GM23248 (cell line): Measurements from ENCODE around the gene HSPB2. TPM values are rescaled to one million over a fixed set of nuclear protein-coding genes. Genes with fewer than 3 reads are reported as not detected.
A peak's percentile ranks its signal among the peaks of the same experiment; 100 is the strongest.

Experiments
- DNase-seq: peaks from one replicate; pipeline ENCODE4 v3.0.0-alpha.2; 2015
- H2AFZ ChIP-seq: fragments of 200-600 bp; sonication (generic); 2 replicates; pipeline ENCODE4 v1.6.1; 2016; ENCODE audit warnings: antibody characterized with exemption
- H3F3A ChIP-seq: fragments of 200-600 bp; sonication (generic); 2 replicates; pipeline ENCODE4 v1.6.1; 2016; ENCODE audit warnings: mild to moderate bottlenecking, antibody characterized with exemption, mixed run types; ENCODE audit not compliant: insufficient read depth
- H3K27ac ChIP-seq: fragments of 200-600 bp; sonication (generic); 2 replicates; pipeline ENCODE4 v1.5.1; 2016; ENCODE audit warnings: mild to moderate bottlenecking
- H3K27me3 ChIP-seq: fragments of 200-600 bp; sonication (generic); replicated peaks from 2 replicates; pipeline ENCODE4 v1.6.1; 2016; ENCODE audit warnings: mild to moderate bottlenecking; ENCODE audit not compliant: insufficient read depth
- H3K36me3 ChIP-seq: fragments of 200-600 bp; sonication (generic); 2 replicates; pipeline ENCODE4 v1.6.1; 2016; ENCODE audit warnings: low read depth, mild to moderate bottlenecking
- H3K4me1 ChIP-seq: fragments of 200-600 bp; sonication (generic); 2 replicates; pipeline ENCODE4 v1.6.1; 2016; ENCODE audit warnings: mild to moderate bottlenecking; ENCODE audit not compliant: insufficient read depth
- H3K4me2 ChIP-seq: fragments of 200-600 bp; sonication (generic); one replicate; pipeline ENCODE4 v1.6.1; 2016; ENCODE audit warnings: mild to moderate bottlenecking; ENCODE audit not compliant: unreplicated experiment
- H3K4me3 ChIP-seq: fragments of 200-600 bp; sonication (generic); 2 replicates; pipeline ENCODE4 v1.5.1; 2016; ENCODE audit warnings: mild to moderate bottlenecking
- H3K79me2 ChIP-seq: fragments of 200-600 bp; sonication (generic); 2 replicates; pipeline ENCODE4 v1.6.1; 2016; ENCODE audit warnings: mild to moderate bottlenecking; ENCODE audit not compliant: insufficient read depth
- H3K9ac ChIP-seq: fragments of 200-600 bp; sonication (generic); 2 replicates; pipeline ENCODE4 v1.6.1; 2016; ENCODE audit warnings: mild to moderate bottlenecking
- H3K9me2 ChIP-seq: fragments of 200-600 bp; sonication (generic); 2 replicates; pipeline ENCODE4 v1.6.1; 2016; ENCODE audit warnings: mixed run types, mild to moderate bottlenecking, moderate library complexity; ENCODE audit not compliant: insufficient read depth
- H3K9me3 ChIP-seq: fragments of 200-600 bp; sonication (generic); one replicate; pipeline ENCODE4 v1.6.1; 2017; ENCODE audit warnings: low read depth
- H4K20me1 ChIP-seq: fragments of 200-600 bp; sonication (generic); 2 replicates; pipeline ENCODE4 v1.6.0; 2016; ENCODE audit not compliant: insufficient read depth
- EZH2 ChIP-seq: fragments of 200-600 bp; sonication (generic); IDR thresholded peaks from 2 replicates; pipeline ENCODE4 v1.6.1; 2018; ENCODE audit warnings: antibody characterized with exemption, mild to moderate bottlenecking; ENCODE audit not compliant: insufficient read depth, poor library complexity, severe bottlenecking
- EZH2phosphoT487 ChIP-seq: fragments of 200-600 bp; sonication (generic); IDR thresholded peaks from 2 replicates; pipeline ENCODE4 v1.6.1; 2018; ENCODE audit warnings: antibody characterized with exemption, moderate library complexity, mild to moderate bottlenecking, low read depth; ENCODE audit not compliant: insufficient read depth
- WGBS, 2 experiments: methylation state at CpG; one replicate each; pipeline ENCODE4 v1.1.6; 2015 to 2017; ENCODE audit warnings: low lambda C conversion rate in 2 of 2, low coverage in 1 of 2; ENCODE audit errors: missing lambda C conversion rate in 2 of 2; 5-methylcytosine and 5-hydroxymethylcytosine counted together
- in situ Hi-C: fragments of 300-500 bp; cut with MboI; formaldehyde crosslinking; loops from 2 replicates; pipeline ENCODE4 v1.15.0; 2020
- polyA plus RNA-seq: library from polyadenylated mRNA; unstranded; fragments of >200 nt; fragmentation: Nextera tagmentation; extraction: Ambion mirVana; gene quantifications from 2 replicates; pipeline ENCODE4 v1.2.1, GENCODE V29; 2016
- total RNA-seq: library from RNA; depleted of rRNA; stranded (reverse); fragments of >200 nt; shearing (Covaris generic); gene quantifications from 2 replicates; pipeline ENCODE4 v1.2.3, GENCODE V29; 2014

Gene HSPB2
- total and polyA plus RNA-seq, 2 experiments from 2014 or later, result 1.2 to 8.4 TPM

- 12 to 20% methylated on average over 4 to 9 of the region's 9 CpGs for WGBS, 2 experiments
- Histone ChIP-seq H3K9me2 (no peaks in the 10 kb centered on the region), H3K79me2 (no peaks in the 10 kb centered on the region), H3K4me2 (peak overlapping the region; percentile 86), H3K27ac (peak overlapping the region; percentile 80; the same call in 1 of the 2 replicates), H3K36me3 (no peaks in the 10 kb centered on the region), H3K9me3 (no peaks in the 10 kb centered on the region), H3K4me3 (peak overlapping the region; percentile 79), H3K4me1 (peaks cover 74% of the 10 kb centered on the region), H4K20me1 (no peaks in the 10 kb centered on the region), H3F3A (peaks cover 66% of the 10 kb centered on the region), H3K27me3 (no peaks in the 10 kb centered on the region), H3K9ac (peak overlapping the region; percentile 80), H2AFZ (peak overlapping the region; percentile 89)
- in situ Hi-C loops, result loop anchor here (10.0 kb wide), 1 partner anchor 57 kb away; no protein-coding TSS in a partner anchor
- no peak for DNase-seq
- TF ChIP-seq EZH2phosphoT487 (no peak), EZH2 (no peak)
Measured at GRCh38 chr11:111937461-111937769, 24.9 kb downstream of the HSPB2 start.

DNA sequence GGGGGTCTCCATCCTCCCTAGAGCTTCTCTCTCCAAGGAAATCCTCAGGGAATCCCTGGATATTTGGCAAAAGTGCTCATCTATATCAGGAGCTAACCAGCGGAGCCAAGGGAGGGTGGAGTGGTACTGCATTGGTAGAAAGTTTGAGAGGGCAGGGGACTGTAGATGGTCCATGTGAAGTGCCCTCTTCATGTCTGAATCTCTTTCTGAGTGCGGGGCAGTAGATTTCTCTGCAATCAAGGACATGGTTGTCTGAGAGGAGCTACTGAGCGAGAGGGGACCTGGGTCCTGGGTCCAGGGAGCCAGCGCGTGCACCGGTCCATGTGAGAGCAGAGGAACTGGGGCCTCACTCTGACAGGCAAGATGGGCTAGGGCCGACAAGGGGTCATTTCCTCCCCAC, 25.3 kb downstream of the HSPB2 start:
- Histone ChIP-seq H2AFZ (peak overlapping the region; percentile 89), H3K9me3 (no peaks in the 10 kb centered on the region), H3K9ac (peak overlapping the region; percentile 80; the same call in 1 of the 2 replicates), H3K4me3 (peak overlapping the region; percentile 79), H3K27me3 (no peaks in the 10 kb centered on the region), H3K4me1 (peaks cover 75% of the 10 kb centered on the region), H3K9me2 (no peaks in the 10 kb centered on the region), H3F3A (peaks cover 65% of the 10 kb centered on the region), H3K4me2 (peak overlapping the region; percentile 86), H4K20me1 (no peaks in the 10 kb centered on the region), H3K27ac (peak overlapping the region; percentile 80; the same call in 1 of the 2 replicates), H3K36me3 (no peaks in the 10 kb centered on the region), H3K79me2 (no peaks in the 10 kb centered on the region)
- 72 to 75% methylated on average over 7 of the region's 7 CpGs for WGBS, 2 experiments
- DNase-seq, result peak; percentile 20
- in situ Hi-C loops, result loop anchor here (10.0 kb wide), 1 partner anchor 57 kb away; no protein-coding TSS in a partner anchor
- TF ChIP-seq EZH2, result no peak
- no peak for TF ChIP-seq EZH2phosphoT487

DNA sequence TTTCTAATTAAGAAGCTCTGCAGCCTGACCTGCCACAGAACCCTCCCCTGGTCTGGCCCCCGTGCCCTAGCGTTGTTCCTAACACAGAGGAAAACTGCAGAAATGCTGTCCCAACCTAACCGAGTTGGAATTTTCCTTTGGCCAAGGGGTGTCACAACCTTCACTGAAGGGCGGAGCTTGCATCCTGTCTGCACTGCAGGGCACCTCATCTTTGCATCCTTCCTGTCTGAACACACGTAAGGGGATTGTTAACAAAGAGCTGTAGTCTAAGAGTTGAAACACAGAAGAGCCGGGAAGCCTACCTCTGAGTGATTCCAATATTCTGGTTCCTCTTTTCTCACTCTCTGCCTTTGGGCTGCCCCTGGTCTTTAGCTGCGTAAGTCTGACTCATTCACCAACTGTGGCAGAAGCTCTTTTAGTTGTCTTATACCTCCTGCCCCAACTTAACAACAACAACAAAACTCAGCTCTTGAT, 26.2 kb downstream of the HSPB2 start:
- H3K9me3 ChIP-seq, result no peaks in the 10 kb centered on the region
- H3K4me1 ChIP-seq, result peaks cover 75% of the 10 kb centered on the region
- no peaks in the 10 kb centered on the region for H3K79me2 ChIP-seq
- TF ChIP-seq EZH2phosphoT487, result no peak
- TF ChIP-seq EZH2, result no peak
- peak overlapping the region; percentile 47 for H2AFZ ChIP-seq
- no peaks in the 10 kb centered on the region for H3K27me3 ChIP-seq
- peak overlapping the region; percentile 86 for H3K4me2 ChIP-seq
- H3K4me3 ChIP-seq, result peak overlapping the region; percentile 79
- in situ Hi-C loops, result loop anchor here (10.0 kb wide), 1 partner anchor 56 kb away; no protein-coding TSS in a partner anchor
- H3K9ac ChIP-seq, result peak overlapping the region; percentile 80
- H3F3A ChIP-seq, result peaks cover 71% of the 10 kb centered on the region
- WGBS, 2 experiments, result 1 to 5% methylated on average over 7 of the region's 7 CpGs
- peak overlapping the region; percentile 80 for H3K27ac ChIP-seq
- DNase-seq, result peak; percentile 86
- H4K20me1 ChIP-seq, result no peaks in the 10 kb centered on the region
- H3K9me2 ChIP-seq, result no peaks in the 10 kb centered on the region
- no peaks in the 10 kb centered on the region for H3K36me3 ChIP-seq

DNA sequence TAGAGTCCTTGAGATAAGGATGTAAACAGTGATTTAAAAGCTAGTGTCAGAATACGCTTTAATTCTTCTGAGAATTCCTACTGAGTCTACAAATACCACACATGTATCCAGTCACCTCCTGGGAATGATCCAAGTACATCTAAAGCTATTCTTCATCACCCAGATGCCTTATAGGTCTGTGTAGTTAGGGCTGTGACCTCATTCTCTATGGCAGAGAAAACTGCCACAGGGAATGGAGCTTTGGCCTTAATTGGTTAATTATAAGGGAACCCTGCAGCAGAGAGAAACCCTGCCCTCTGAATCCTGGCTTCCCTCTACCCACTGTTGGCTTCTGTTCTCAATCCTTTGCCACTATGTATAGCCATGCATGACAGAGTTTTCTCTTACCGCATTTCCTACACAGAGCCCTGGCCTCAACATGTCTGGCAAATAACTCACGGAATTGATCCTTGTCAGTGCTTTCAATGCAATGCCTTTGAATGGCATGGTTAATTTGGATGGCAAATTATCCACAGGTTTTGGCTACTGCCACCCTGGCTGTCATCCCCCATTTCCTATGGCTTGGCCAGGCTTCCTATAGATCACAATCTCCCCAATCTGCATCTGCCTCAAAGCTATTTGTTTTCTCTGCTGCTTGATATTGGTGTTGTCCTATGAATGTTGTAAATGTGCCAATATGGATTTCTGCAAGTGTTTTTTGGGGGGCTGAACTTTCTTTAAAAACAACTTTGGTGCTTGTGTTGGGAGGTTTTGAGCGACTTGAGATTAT, 27.5 kb downstream of the HSPB2 start:
- Histone ChIP-seq H3F3A (peaks cover 74% of the 10 kb centered on the region), H3K9ac (peak overlapping the region; percentile 80; the same call in 1 of the 2 replicates), H3K9me3 (no peaks in the 10 kb centered on the region), H3K27ac (peak overlapping the region; percentile 80), H3K79me2 (no peaks in the 10 kb centered on the region), H3K27me3 (no peaks in the 10 kb centered on the region), H3K4me2 (peak overlapping the region; percentile 86), H3K36me3 (no peaks in the 10 kb centered on the region), H2AFZ (no peak overlapping the region), H4K20me1 (no peaks in the 10 kb centered on the region), H3K9me2 (no peaks in the 10 kb centered on the region), H3K4me3 (no peak overlapping the region), H3K4me1 (peaks cover 73% of the 10 kb centered on the region)
- in situ Hi-C loops, result loop anchor here (10.0 kb wide), 1 partner anchor 55 kb away; no protein-coding TSS in a partner anchor
- WGBS, 2 experiments, result 58 to 60% methylated on average over 4 of the region's 4 CpGs
- no peak for TF ChIP-seq EZH2phosphoT487
- TF ChIP-seq EZH2, result no peak
- peak; percentile 96 for DNase-seq
